Heart left ventricle (tissue), 16 donors: ENCODE measurements around the gene C2orf92. TPM values are rescaled to one million over a fixed set of nuclear protein-coding genes. Genes with fewer than 3 reads are reported as not detected.

Experiments used
- ATAC-seq, 4 donors: fragments of 200-7000 bp; cut with Tn5 transposase; one replicate each; pipeline ENCODE4 v1.9.1; 2020 to 2022; ENCODE audit warnings: moderate library complexity in 4 of 4, mild to moderate bottlenecking in 3 of 4, moderate number of reproducible peaks in 1 of 4
- DNase-seq, 5 donors: peaks; one replicate each; pipeline ENCODE4 v3.0.0-alpha.2; 2020
- H3K27ac ChIP-seq, 12 donors: fragments of 200-600 bp; sonication (generic) in 4 of 12; one replicate each; pipeline versions ENCODE4 v1.5.0 to v1.8.0; 2016 to 2022; ENCODE audit warnings: mild to moderate bottlenecking in 2 of 12
- H3K27me3 ChIP-seq, 9 donors: fragments of 200-600 bp; sonication (generic) in 2 of 9; one replicate each; pipeline versions ENCODE4 v1.5.1 to v1.8.0; 2016 to 2022; ENCODE audit warnings: mild to moderate bottlenecking in 3 of 9
- H3K36me3 ChIP-seq, 9 donors: fragments of 200-600 bp; sonication (generic) in 2 of 9; one replicate each; pipeline versions ENCODE4 v1.5.0 to v1.8.0; 2018 to 2022; ENCODE audit warnings: mild to moderate bottlenecking in 2 of 9
- H3K4me1 ChIP-seq, 12 donors: fragments of 200-600 bp; sonication (generic) in 4 of 12; one replicate each; pipeline versions ENCODE4 v1.5.0 to v1.8.0; 2016 to 2022; ENCODE audit warnings: mild to moderate bottlenecking in 3 of 12
- H3K4me3 ChIP-seq, 12 donors: fragments of 200-600 bp; sonication (generic) in 4 of 12; one replicate each; pipeline versions ENCODE4 v1.5.0 to v1.8.0; 2017 to 2022; ENCODE audit warnings: mild to moderate bottlenecking in 9 of 12, moderate library complexity in 4 of 12
- H3K9me3 ChIP-seq, 12 donors: fragments of 200-600 bp; sonication (generic) in 4 of 12; one replicate each; pipeline versions ENCODE4 v1.5.0 to v1.8.0; 2016 to 2022; ENCODE audit warnings: mild to moderate bottlenecking in 1 of 12
- POLR2A ChIP-seq, 2 donors: fragments of 450-650 bp; IDR thresholded peaks; one replicate each; pipeline ENCODE4 v1.6.1; 2017; ENCODE audit warnings: antibody characterized with exemption in 2 of 2, mild to moderate bottlenecking in 2 of 2, moderate library complexity in 2 of 2
- WGBS, 4 donors: extraction: QIAGEN DNeasy Blood & Tissue Kit in 2 of 4; methylation state at CpG; one replicate each; pipeline versions ENCODE4 v1.1.5 to v1.1.7; 2013 to 2018; 5-methylcytosine and 5-hydroxymethylcytosine counted together
- intact Hi-C, 10 donors: fragments of 100-400 bp; cut with DNase I; formaldehyde crosslinking; loops; one replicate each; pipeline versions ENCODE4 v1.11.1 to v1.14.2; 2022
- polyA plus RNA-seq, 2 donors: library from polyadenylated mRNA; stranded (reverse); fragments of 200-250 nt; gene quantifications; one replicate each; pipeline ENCODE4 v1.2.3, GENCODE V29; 2013
- total RNA-seq, 9 donors: library from RNA; depleted of rRNA in 2 of 9; stranded (reverse); fragments of >200 nt in 2 of 9; fragmentation: NEBNext Ultra II Directional in 3 of 9; extraction: Animal tissue kit (Norgen Biotek cat#: 25700) in 3 of 9; gene quantifications; one replicate each; pipeline versions ENCODE4 v1.1.0 to v1.2.4, GENCODE V29; 2016 to 2023
- TF ChIP-seq, protein P1 (sequence below), 12 donors: fragments of 200-600 bp; sonication (generic) in 4 of 12; IDR thresholded peaks; one replicate each; pipeline versions ENCODE4 v1.5.0 to v1.8.0; 2018 to 2022; ENCODE audit warnings: antibody characterized with exemption in 12 of 12, mild to moderate bottlenecking in 5 of 12
- donor health status: ischemic (EF 13 %, LVEDD 7.1; RV severe dilation, severe dysfunction).
- donor health status: healthy with polysubstance abuse.
- donor health status: DM: no; HTN: yes; CAD: no.
- donor health status: DM: no; HTN: no; CAD: no.
- donor health status: ischemic (EF 25% LVEDD 6.9; RV normal size, moderate dysfunction).
- donor health status: ischemic (EF 25% LVEDD 5.7; RV mildly dilated, moderate dysfunction).
- donor health status: healthy.
- donor health status: DM: yes; HTN: yes; CAD: no.
- donor health status: ischemic (EF 35%, LVEDD 5.7; RV mildly dilated, moderate dysfunction).
- donor health status: nonischemic (EF 11% LVEDD 7.7; RV severe dilation, severe dysfunction).
- donor health status: DM: yes; HTN: yes; CAD: no.
- donor health status: PGD.
- donor health status: ischemic (EF 29% LVEDD 5.4; RV normal size, mild dysfunction).
- donor health status: nonischemic (EF 23%, LVEDD 6.1; RV moderate dilation, normal function).

Gene C2orf92
- total and polyA plus RNA-seq, 11 donors: 0.89 to 11.0 (median 2.4) TPM

DNA sequence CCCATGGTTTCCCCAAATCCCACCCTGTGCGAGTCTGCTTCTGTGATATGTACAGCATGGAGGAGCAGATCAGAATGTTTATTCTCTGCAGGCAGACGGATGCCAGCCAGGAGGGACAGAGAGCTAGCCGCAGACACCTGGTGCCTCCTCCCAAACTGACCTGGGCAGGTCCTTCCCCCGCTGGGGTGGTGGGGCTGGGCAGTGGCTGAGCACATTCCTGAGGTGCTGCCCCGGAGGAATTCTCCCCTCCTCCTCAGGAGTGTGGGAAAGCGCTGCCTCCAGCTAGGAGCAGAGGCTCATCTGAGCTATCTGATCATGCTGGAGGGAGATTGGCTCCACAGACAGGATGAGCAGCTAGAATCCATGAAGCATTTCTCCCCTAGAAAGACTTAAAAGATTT lies 21.7 kb downstream of the C2orf92 start:
- ATAC-seq: no peak
- 52 to 75% (median 66%) methylated on average over 4 to 6 of the region's 6 CpGs for WGBS, 4 donors

DNA sequence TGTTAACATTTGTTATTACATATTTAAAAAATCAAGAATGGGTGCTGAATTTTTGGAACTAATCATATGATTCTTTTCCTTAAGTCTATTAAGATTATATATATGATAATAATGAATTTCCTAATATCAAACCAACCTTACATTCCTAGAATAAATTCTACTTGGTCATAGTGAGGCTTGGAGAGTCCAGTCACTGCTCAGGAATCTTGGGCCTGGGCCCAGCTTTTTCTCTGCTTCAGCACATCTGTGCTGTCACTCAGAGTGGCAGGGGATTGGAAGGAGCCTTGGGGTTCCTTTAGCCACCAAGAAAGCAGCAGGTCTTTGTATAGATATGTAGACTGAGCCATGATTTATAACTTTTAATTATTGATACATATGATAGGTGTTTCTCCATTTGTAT lies 24.0 kb downstream of the C2orf92 start:
- DNase-seq: no peak
- ATAC-seq: no peak
- Histone ChIP-seq H3K4me3 (no peak overlapping the region), H3K27me3 (no peaks in the 10 kb centered on the region), H3K9me3 (peaks cover 0 to 8% (median 0%) of the 10 kb centered on the region in 12 donors), H3K4me1 (peaks cover 0 to 5% (median 1%) of the 10 kb centered on the region in 12 donors), H3K36me3 (no peaks in the 10 kb centered on the region), H3K27ac (no peak overlapping the region)
- intact Hi-C loops: loop anchor here in 2 of 10 donors (10.0 kb wide), 1 partner anchor 99 kb away; no protein-coding TSS in a partner anchor
- TF ChIP-seq, protein P1, sequence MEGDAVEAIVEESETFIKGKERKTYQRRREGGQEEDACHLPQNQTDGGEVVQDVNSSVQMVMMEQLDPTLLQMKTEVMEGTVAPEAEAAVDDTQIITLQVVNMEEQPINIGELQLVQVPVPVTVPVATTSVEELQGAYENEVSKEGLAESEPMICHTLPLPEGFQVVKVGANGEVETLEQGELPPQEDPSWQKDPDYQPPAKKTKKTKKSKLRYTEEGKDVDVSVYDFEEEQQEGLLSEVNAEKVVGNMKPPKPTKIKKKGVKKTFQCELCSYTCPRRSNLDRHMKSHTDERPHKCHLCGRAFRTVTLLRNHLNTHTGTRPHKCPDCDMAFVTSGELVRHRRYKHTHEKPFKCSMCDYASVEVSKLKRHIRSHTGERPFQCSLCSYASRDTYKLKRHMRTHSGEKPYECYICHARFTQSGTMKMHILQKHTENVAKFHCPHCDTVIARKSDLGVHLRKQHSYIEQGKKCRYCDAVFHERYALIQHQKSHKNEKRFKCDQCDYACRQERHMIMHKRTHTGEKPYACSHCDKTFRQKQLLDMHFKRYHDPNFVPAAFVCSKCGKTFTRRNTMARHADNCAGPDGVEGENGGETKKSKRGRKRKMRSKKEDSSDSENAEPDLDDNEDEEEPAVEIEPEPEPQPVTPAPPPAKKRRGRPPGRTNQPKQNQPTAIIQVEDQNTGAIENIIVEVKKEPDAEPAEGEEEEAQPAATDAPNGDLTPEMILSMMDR (IDR thresholded peaks at IDR 0.05): no peak
- no peak for TF ChIP-seq POLR2A (IDR thresholded peaks at IDR 0.05)

More for the DNA sequence above, 21.7 kb downstream of the C2orf92 start:
- H3K27ac ChIP-seq: no peak overlapping the region
- H3K27me3 ChIP-seq: no peaks in the 10 kb centered on the region
- no peak for DNase-seq
- intact Hi-C loops: loop anchor here in 2 of 10 donors (10.0 kb wide), 1 partner anchor 96 kb away; no protein-coding TSS in a partner anchor
- TF ChIP-seq POLR2A (IDR thresholded peaks at IDR 0.05): no peak
- TF ChIP-seq, protein P1 (IDR thresholded peaks at IDR 0.05): no peak
- no peaks in the 10 kb centered on the region for H3K36me3 ChIP-seq
- peaks cover 0 to 8% (median 0%) of the 10 kb centered on the region in 12 donors for H3K9me3 ChIP-seq
- no peaks in the 10 kb centered on the region for H3K4me1 ChIP-seq
- no peak overlapping the region for H3K4me3 ChIP-seq

DNA sequence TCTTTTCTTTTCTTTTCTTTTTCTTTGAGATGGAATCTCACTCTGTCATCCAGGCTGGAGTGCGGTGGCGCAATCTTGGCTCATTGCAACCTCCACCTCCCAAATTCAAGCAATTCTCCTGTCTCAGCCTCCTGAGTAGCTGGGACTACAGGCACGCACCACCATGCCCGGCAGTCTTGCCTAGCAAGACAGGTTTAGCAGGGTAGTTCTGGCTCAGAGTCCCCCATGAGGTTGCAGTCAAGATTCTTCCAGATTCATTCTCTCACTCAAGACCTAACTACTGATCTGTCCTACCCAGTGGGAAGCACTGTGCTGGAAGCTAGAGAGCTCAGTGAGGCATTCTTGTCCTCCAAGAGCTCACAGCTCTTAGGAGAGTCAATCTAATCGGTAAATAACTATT lies 26.2 kb downstream of the C2orf92 start:
- Histone ChIP-seq H3K4me1 (peaks cover 0 to 7% (median 1%) of the 10 kb centered on the region in 12 donors), H3K27me3 (no peaks in the 10 kb centered on the region), H3K27ac (no peak overlapping the region), H3K9me3 (peaks cover 0 to 8% (median 0%) of the 10 kb centered on the region in 12 donors), H3K36me3 (no peaks in the 10 kb centered on the region), H3K4me3 (no peak overlapping the region)
- intact Hi-C loops: loop anchor here in 7 of 10 donors (2.0 to 10.0 kb wide), 5 partner anchors 31 to 692 kb away; partner anchors contain the start of gene ACTR1B (in 2 of the 7)
- WGBS, 4 donors: 94 to 96% (median 95%) methylated on average over 5 of the region's 5 CpGs
- DNase-seq (no peak), ATAC-seq (no peak)
- TF ChIP-seq POLR2A (IDR thresholded peaks at IDR 0.05): no peak
- TF ChIP-seq, protein P1 (IDR thresholded peaks at IDR 0.05): no peak

DNA sequence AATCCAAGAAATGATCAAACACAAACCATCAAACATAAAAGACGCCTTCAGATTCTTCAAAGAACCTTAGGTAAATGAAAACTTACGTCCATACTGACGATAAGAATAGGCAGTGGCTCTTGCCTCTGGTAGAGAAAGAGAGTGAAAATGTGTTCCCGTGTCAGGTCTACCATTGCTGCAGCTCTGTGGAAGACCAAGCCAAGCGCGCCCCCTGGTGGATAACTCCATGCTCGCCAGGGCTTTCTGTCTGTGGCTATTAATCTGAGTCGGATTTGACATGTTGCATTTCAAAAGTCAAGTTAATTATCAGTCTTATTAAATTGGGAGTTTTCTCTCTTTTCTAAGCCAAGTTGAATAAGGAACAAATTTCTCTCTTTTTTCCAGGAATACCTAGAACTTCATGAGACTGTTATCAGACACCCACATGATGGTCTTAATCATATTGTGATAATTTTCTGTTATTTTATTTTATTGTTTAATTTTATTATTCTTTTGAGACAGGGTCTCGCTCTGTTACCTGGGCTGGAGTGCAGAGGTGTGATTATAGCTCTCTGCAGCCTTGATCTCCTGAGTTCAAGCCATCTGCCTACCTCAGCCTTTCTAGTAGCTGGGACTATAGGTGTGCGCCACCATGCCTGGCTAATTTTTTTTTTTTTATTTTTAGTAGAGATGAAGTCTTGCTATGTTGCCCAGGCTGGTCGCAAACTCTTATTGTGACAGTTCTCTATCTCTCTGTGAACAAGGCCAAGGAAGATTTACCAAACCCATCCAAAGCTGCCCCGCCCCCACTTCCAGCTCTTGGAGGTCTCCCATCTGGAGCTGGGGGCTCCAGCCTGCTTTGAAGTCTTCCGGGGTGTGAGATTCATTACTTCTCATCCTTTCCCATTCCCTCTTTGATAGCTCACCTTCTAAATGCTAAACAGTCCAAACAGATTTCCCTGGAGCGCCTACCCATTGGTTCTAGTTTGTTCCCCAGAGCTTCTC lies 28.0 kb downstream of the C2orf92 start:
- ATAC-seq: peak; percentile 78 to 92 (median 90)
- Histone ChIP-seq H3K36me3 (no peaks in the 10 kb centered on the region), H3K9me3 (peaks cover 0 to 8% (median 0%) of the 10 kb centered on the region in 12 donors), H3K4me3 (no peak overlapping the region), H3K4me1 (peaks cover 0 to 7% (median 1%) of the 10 kb centered on the region in 12 donors), H3K27me3 (no peaks in the 10 kb centered on the region), H3K27ac (no peak overlapping the region)
- WGBS, 4 donors: 28 to 31% (median 28%) methylated on average over 14 of the region's 14 CpGs
- intact Hi-C loops: loop anchor here in 8 of 10 donors (1.0 to 10.0 kb wide), 7 partner anchors 33 to 690 kb away; partner anchors contain the start of gene ACTR1B (in 2 of the 8)
- DNase-seq: peak; percentile 87 to 95 (median 88)
- TF ChIP-seq, protein P1 (IDR thresholded peaks at IDR 0.05): peak; percentile 91 to 99 (median 96)
- TF ChIP-seq POLR2A (IDR thresholded peaks at IDR 0.05): no peak
